ENCODE results near the gene SMIM14.
"Not testable (repeated sequence)": the region's sequence is repeated elsewhere in the genome, so short reads cannot be mapped to it uniquely, and the experiment has no call there.

SMIM14 gene

GRCh38 chr4:39638354-39639239 is at the start of gene SMIM14:
TSS of gene SMIM14 (minus strand) at chr4:39638865. CDS start at chr4:39605145, 33,720 bp downstream.
- H3K27ac ChIP-seq = peak within 1 kb of the TSS; percentile 86
- peak within 1 kb of the TSS; percentile 92 for H2AFZ ChIP-seq
- peak within 1 kb of the TSS; percentile 80 for H3K4me2 ChIP-seq (ENCODE audit: low read length)
- no peaks in the 10 kb centered on the region for H3K36me3 ChIP-seq (ENCODE audit: control insufficient read depth, insufficient read depth, low read length)
- peak within 1 kb of the TSS; percentile 89 for H3K4me3 ChIP-seq (ENCODE audit: low read depth, low read length)
- no peaks in the 10 kb centered on the region for H3K27me3 ChIP-seq (ENCODE audit: control insufficient read depth, insufficient read depth, low read length)
- H3K9ac ChIP-seq = peak within 1 kb of the TSS; percentile 14
- TF ChIP-seq, protein P1, sequence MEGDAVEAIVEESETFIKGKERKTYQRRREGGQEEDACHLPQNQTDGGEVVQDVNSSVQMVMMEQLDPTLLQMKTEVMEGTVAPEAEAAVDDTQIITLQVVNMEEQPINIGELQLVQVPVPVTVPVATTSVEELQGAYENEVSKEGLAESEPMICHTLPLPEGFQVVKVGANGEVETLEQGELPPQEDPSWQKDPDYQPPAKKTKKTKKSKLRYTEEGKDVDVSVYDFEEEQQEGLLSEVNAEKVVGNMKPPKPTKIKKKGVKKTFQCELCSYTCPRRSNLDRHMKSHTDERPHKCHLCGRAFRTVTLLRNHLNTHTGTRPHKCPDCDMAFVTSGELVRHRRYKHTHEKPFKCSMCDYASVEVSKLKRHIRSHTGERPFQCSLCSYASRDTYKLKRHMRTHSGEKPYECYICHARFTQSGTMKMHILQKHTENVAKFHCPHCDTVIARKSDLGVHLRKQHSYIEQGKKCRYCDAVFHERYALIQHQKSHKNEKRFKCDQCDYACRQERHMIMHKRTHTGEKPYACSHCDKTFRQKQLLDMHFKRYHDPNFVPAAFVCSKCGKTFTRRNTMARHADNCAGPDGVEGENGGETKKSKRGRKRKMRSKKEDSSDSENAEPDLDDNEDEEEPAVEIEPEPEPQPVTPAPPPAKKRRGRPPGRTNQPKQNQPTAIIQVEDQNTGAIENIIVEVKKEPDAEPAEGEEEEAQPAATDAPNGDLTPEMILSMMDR (IDR thresholded peaks at IDR 0.05) = no peak
- H3K4me1 ChIP-seq = no peaks in the 10 kb centered on the region
- no peaks in the 10 kb centered on the region for H3K79me2 ChIP-seq
- H3K9me3 ChIP-seq (ENCODE audit: control insufficient read depth, low read length) = no peaks in the 10 kb centered on the region

- Histone ChIP-seq H3K9me3 (ENCODE audit: control insufficient read depth, low read length) (no peaks in the 10 kb centered on the region), H3K4me2 (ENCODE audit: low read length) (no peak overlapping the region)
- TF ChIP-seq, protein P1 (IDR thresholded peaks at IDR 0.05) = no peak
These were observed 48.3 kb upstream of the SMIM14 start for GRCh38 chr4:39687014-39687413.

GRCh38 chr4:39685990-39686389 is 47.3 kb upstream of the SMIM14 start:
- H3K27ac ChIP-seq = no peak overlapping the region

More at GRCh38 chr4:39687014-39687413, 48.3 kb upstream of the SMIM14 start:
- no peak overlapping the region for H3K4me3 ChIP-seq (ENCODE audit: low read depth, low read length)
- H3K27me3 ChIP-seq (ENCODE audit: control insufficient read depth, insufficient read depth, low read length) = no peaks in the 10 kb centered on the region
- H2AFZ ChIP-seq = no peak overlapping the region
- no peak overlapping the region for H3K27ac ChIP-seq
- H3K9ac ChIP-seq = no peak overlapping the region
- no peaks in the 10 kb centered on the region for H3K36me3 ChIP-seq (ENCODE audit: control insufficient read depth, insufficient read depth, low read length)
- H3K4me1 ChIP-seq = no peaks in the 10 kb centered on the region
- H3K79me2 ChIP-seq = no peaks in the 10 kb centered on the region

DNA sequence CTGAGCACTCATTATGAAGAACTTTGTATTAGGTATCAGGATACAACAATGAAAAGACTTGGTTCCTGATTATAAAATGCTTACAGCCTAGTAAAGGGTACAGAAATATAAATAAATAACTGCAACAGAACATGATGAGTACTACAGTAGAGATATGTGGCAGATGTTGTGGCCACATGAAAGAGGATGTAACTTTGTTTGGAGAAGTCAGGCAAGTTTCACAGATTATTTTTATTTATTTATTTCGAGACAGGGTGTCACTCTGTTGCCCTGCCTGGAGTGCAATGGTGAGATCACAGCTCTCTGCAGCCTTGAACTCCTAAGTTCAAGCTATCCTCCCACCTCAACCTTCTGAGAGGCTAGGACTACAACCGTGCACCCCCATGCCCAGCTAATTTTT is 43.5 kb upstream of the SMIM14 start:
- Histone ChIP-seq H3K4me3 (ENCODE audit: low read depth, low read length) (no peak overlapping the region), H2AFZ (no peak overlapping the region)

More at GRCh38 chr4:39685990-39686389, 47.3 kb upstream of the SMIM14 start:
- Histone ChIP-seq H3K4me2 (ENCODE audit: low read length) (no peak overlapping the region), H3K4me1 (no peaks in the 10 kb centered on the region), H3K79me2 (no peaks in the 10 kb centered on the region), H3K27me3 (ENCODE audit: control insufficient read depth, insufficient read depth, low read length) (no peaks in the 10 kb centered on the region), H3K36me3 (ENCODE audit: control insufficient read depth, insufficient read depth, low read length) (no peaks in the 10 kb centered on the region), H3K9me3 (ENCODE audit: control insufficient read depth, low read length) (no peaks in the 10 kb centered on the region), H2AFZ (no peak overlapping the region), H3K9ac (no peak overlapping the region), H3K4me3 (ENCODE audit: low read depth, low read length) (no peak overlapping the region)
- TF ChIP-seq, protein P1 (IDR thresholded peaks at IDR 0.05) = no peak

DNA sequence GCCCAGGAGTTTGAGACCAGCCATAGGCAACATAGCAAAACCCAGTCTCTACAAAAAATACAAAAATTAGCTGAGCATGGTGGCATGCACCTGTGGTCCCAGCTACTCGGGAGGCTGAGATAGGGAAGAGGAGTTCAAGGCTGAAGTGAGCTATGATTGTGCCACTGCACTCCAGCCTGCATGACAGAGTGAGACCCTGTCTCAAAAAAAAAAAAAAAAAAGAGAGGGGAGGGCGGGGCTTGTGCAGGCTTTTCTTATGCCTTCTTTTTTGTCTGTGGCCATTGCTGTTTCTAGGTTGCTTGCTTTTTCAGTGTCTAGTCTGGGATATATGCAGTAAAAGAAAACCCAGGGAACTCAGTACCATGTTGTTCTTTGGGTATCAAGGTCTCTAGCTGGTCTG is 42.3 kb upstream of the SMIM14 start:
- not testable (repeated sequence) for H3K27ac ChIP-seq; H3K4me3 ChIP-seq (ENCODE audit: low read depth, low read length); H3K9ac ChIP-seq; H3K9me3 ChIP-seq (ENCODE audit: control insufficient read depth, low read length); H2AFZ ChIP-seq; H3K4me2 ChIP-seq (ENCODE audit: low read length); H3K36me3 ChIP-seq (ENCODE audit: control insufficient read depth, insufficient read depth, low read length); H3K27me3 ChIP-seq (ENCODE audit: control insufficient read depth, insufficient read depth, low read length); H3K79me2 ChIP-seq; H3K4me1 ChIP-seq

More for the DNA sequence above, 43.5 kb upstream of the SMIM14 start:
- Histone ChIP-seq H3K4me2 (ENCODE audit: low read length) (no peak overlapping the region), H3K79me2 (no peaks in the 10 kb centered on the region), H3K27ac (no peak overlapping the region), H3K36me3 (ENCODE audit: control insufficient read depth, insufficient read depth, low read length) (no peaks in the 10 kb centered on the region), H3K9me3 (ENCODE audit: control insufficient read depth, low read length) (no peaks in the 10 kb centered on the region), H3K4me1 (no peaks in the 10 kb centered on the region), H3K27me3 (ENCODE audit: control insufficient read depth, insufficient read depth, low read length) (no peaks in the 10 kb centered on the region), H3K9ac (no peak overlapping the region)
- TF ChIP-seq, protein P1 (IDR thresholded peaks at IDR 0.05) = no peak

- H3K27me3 ChIP-seq (ENCODE audit: control insufficient read depth, insufficient read depth, low read length); H3K9ac ChIP-seq; H3K36me3 ChIP-seq (ENCODE audit: control insufficient read depth, insufficient read depth, low read length); H3K9me3 ChIP-seq (ENCODE audit: control insufficient read depth, low read length); H2AFZ ChIP-seq; H3K27ac ChIP-seq; H3K79me2 ChIP-seq; H3K4me1 ChIP-seq; H3K4me3 ChIP-seq (ENCODE audit: low read depth, low read length); H3K4me2 ChIP-seq (ENCODE audit: low read length): not testable (repeated sequence)
These were observed 37.0 kb upstream of the SMIM14 start for GRCh38 chr4:39675681-39676080.

GRCh38 chr4:39670296-39670695 is 31.6 kb upstream of the SMIM14 start:
- H3K9me3 ChIP-seq (ENCODE audit: control insufficient read depth, low read length); H3K9ac ChIP-seq; H3K4me3 ChIP-seq (ENCODE audit: low read depth, low read length); H3K79me2 ChIP-seq; H2AFZ ChIP-seq; H3K36me3 ChIP-seq (ENCODE audit: control insufficient read depth, insufficient read depth, low read length); H3K4me2 ChIP-seq (ENCODE audit: low read length); H3K4me1 ChIP-seq; H3K27ac ChIP-seq; H3K27me3 ChIP-seq (ENCODE audit: control insufficient read depth, insufficient read depth, low read length): not testable (repeated sequence)
